Right hindlimb (tissue), 1 donor: Measurements from ENCODE around the gene RPL11.
A peak's percentile ranks its signal among the peaks of the same experiment; 100 is the strongest.

Experiments
- DNase-seq: peaks from one replicate; pipeline ENCODE4 v3.0.0-alpha.2; 2018

Gene RPL11

DNA sequence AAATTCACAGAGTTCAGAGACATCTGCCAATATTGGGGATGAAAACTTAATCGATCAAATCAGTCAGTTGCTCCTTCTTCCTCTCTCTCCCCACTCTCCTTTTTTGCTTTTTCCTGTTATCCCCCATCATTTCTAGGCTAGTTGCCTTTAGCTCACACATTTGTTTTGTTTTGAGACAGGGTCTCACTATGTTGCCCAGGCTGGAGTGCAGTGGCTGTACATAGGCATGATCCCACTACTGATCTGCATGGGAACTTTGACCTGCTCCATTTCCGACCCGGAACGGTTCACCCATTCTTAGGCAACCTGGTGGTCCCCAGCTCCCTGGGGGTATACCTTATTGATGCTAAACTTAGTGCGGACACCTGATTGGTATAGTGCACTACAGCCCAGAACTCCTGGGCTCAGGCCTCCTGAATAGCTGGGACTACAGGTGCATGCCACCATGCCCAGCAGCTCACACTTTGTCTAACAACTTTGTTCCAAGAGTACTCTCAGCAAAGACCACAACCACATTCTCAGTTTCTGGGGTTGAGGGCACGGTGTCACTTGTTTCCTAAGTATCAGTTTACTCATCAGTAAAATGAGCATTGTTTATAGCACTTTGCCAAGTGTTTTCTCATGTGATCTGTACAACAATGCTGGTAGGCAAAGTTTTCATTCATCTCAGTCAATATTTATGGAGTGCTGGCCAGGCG, 45.0 kb downstream of the RPL11 start:
- no peak for DNase-seq

- no peak for DNase-seq
Measured at GRCh38 chr1:23741609-23742008, 50.0 kb downstream of the RPL11 start.

- no peak for DNase-seq
Measured at GRCh38 chr1:23742670-23743286, 51.2 kb downstream of the RPL11 start.

- DNase-seq = peak; percentile 88
Measured at GRCh38 chr1:23743287-23744152, 51.9 kb downstream of the RPL11 start, which contains the start of gene ELOA. ELOA (plus strand) TSS chr1:23743471; CDS start chr1:23743504, 33 bp downstream.

- no peak for DNase-seq
Measured at GRCh38 chr1:23745515-23745914, 53.9 kb downstream of the RPL11 start.
